Right ventricle myocardium superior (tissue), 1 donor: Measurements from ENCODE around the gene MILR1. TPM values are rescaled to one million over a fixed set of nuclear protein-coding genes. Genes with fewer than 3 reads are reported as not detected.
"Not testable (repeated sequence)": the region's sequence is repeated elsewhere in the genome, so short reads cannot be mapped to it uniquely, and the experiment has no call there.

Source experiments
- ATAC-seq: fragments of 200-7000 bp; cut with Tn5 transposase; one replicate; pipeline ENCODE4 v1.9.1; 2020; ENCODE audit warnings: mild to moderate bottlenecking; ENCODE audit not compliant: poor library complexity
- DNase-seq: peaks from one replicate; pipeline ENCODE4 v3.0.0-alpha.2; 2020
- intact Hi-C: fragments of 100-400 bp; cut with DNase I; formaldehyde crosslinking; loops from one replicate; pipeline ENCODE4 v1.11.2; 2022
- total RNA-seq: library from RNA; stranded (reverse); fragmentation: NEBNext Ultra II Directional; extraction: Animal tissue kit (Norgen Biotek cat#: 25700); gene quantifications from one replicate; pipeline ENCODE4 v1.2.1, GENCODE V29; 2021
- donor health status: DM: no; HTN: yes; CAD: no; lungs with severe emphysema.

MILR1 gene
- total RNA-seq, 1 donor from 2014 or later: 2.2 TPM

DNA sequence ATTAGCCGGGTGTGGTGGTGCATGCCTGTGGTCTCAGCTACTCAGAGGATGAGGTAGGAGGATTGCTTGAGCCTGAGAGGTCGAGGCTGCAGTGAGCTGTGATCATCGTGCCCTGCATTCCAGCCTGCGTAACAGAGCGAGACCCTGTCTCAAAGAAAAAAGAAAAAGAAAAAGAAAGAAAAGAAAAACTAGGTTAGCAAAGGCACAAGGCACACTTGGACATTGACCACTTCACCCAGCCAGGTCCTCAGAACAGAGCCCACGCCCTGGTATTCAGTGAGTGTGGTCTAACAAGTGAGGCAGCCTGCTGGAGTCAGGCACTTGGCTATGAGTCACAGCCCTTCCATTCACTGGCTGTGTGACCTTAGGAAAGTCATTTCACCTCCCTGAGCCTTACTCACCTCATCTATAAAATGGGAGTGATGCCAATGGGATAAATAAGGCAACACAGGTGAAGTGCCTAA is 10.4 kb downstream of the MILR1 start:
- intact Hi-C loops: no loop called here
- DNase-seq (no peak), ATAC-seq (no peak)

DNA sequence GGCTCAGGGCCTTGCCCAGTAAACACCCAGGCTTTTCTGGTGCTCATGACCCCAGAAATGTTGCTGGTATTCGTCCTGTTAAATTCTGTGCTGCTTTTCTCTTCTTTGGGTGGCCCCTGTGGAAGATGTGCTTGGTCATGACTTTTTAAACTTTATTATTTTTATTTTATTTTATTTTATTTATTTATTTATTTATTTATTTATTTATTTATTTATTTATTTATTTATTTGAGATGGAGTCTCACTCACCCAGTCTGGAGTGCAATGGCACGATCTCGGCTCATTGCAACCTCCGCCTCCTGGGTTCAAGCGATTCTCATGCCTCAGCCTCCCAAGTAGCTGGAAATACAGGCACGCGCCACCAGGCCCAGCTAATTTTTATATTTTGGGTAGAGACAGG is 10.9 kb downstream of the MILR1 start:
- ATAC-seq, intact Hi-C loops, DNase-seq: not testable (repeated sequence)

DNA sequence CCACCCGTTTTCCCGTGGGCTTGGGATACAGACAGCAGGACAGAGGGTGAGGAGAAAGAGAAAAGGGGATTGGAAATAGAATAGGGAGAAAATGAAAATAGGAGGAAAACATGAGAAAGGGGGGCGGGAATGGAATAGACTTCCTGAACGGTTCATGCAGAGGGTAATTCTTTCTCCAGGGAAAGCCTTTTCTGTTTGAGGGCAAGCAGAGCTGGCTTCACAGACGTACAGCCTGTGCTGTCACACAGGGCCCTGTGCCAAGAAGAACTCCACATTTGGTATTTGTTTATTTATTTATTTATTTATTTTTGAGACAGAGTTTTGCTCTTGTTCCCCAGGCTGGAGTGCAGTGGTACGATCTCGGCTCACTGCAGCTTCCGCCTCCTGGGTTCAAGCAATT is 12.0 kb downstream of the MILR1 start:
- peak; percentile 48 for DNase-seq
- peak; percentile 18 for ATAC-seq
- intact Hi-C loops: no loop called here

DNA sequence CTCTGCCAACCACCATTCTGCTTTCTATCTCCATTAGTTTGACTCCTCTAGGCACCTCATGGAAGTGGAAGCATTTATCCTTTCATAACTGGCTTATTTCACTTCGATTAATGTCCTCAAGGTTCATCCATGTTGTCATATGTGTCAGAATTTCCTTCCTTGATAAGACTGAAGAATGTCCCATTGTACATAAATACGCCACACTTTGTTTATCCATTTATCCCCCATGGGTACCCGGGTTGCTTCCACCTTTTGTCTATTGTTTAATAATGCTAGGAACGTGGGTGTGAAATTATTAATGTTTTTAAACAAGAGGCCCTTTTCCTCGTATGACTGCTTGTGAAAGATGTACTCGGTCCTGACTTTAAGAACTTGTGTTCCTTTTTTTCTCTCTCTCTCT is 12.9 kb downstream of the MILR1 start:
- DNase-seq (no peak), ATAC-seq (no peak)
- intact Hi-C loops: no loop called here

DNA sequence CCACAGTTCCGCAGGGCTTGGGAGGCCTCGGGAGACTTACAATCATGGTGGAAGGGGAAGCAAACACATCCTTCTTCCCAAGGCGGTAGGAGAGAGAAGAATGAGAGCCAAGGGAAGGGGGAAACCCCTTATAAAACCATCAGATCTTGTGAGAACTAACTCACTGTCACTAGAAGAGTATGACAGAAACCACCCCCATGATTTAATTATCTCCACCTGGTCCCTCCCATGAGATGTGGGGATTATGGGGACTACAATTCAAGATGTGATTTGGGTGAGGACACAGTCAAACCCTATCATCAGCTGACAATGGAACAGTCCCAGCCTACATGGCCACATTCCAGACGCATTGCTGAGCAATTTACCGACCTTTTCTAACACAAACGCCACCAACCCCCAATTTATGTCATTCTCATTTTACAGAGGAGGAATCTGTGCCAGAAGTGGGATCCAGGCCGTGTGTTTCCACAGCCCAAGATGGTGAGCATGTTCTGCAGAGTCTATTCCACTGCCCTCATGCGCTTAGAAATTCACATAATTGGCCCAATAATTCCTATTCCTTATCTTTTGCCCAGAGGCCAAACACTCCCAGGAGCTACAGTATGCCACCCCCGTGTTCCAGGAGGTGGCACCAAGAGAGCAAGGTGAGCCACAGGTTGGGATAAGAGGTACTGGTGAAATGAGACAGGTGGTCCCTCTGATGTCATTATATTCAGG is 17.3 kb downstream of the MILR1 start:
- intact Hi-C loops: no loop called here
- ATAC-seq: no peak
- no peak for DNase-seq

DNA sequence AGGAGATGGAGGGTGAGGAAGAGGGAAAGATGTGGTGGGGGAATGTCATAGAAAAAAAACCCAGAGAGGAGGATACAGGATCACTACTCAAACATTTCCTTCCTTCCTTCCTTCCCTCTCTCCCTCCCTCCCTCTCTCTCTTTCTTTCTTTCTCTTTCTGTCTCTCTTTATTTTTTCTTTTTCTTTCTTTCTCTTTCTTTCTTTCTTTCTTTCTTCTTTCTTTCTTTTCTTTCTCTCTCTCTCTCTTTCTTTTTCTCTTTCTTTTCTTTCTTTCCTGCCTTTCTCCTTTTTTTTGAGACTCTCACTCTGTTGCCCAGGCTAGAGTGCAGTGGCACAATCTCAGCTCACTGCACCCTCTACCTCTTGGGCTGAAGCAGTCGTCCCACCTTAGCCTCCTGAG is 17.9 kb downstream of the MILR1 start:
- DNase-seq, ATAC-seq, intact Hi-C loops: not testable (repeated sequence)

DNA sequence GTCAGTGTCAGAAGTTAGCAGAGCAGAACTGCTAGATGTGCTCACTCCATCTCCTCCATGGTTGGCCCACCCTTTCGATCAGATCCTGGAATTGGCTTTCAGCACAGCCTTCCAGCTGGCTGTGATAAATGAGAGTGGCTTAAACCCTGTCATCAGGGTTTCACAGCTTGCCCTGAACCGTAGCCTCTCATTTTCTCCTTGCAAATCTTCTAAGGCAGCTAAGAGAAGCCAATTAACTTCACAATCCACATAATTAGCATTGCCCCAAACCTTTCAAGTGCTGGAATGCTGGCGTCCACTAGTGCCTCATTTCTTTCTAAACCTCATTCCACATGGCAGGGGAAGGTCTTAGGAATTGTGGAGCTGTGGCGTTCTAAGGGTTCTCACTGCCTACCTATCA is 21.7 kb downstream of the MILR1 start:
- ATAC-seq (no peak), DNase-seq (no peak)
- intact Hi-C loops: no loop called here

DNA sequence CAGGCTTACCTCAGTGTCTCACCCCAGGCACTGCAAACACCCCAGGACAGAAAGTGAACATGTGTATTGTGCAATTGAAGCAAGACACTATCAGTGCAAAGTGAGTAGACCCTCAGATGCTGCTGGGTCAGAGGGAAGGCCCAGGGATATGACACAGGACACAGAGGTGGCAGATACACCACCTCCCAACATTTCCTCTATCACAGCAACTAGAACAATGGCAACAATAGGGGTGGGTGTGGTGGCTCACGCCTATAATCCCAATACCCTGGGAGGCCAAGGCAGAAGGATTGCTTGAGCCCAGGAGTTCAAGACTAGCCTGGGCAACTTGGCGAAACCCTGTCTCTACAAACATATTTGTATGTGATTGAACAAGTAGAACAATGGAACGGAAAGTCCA is 22.5 kb downstream of the MILR1 start:
- ATAC-seq: no peak

DNA sequence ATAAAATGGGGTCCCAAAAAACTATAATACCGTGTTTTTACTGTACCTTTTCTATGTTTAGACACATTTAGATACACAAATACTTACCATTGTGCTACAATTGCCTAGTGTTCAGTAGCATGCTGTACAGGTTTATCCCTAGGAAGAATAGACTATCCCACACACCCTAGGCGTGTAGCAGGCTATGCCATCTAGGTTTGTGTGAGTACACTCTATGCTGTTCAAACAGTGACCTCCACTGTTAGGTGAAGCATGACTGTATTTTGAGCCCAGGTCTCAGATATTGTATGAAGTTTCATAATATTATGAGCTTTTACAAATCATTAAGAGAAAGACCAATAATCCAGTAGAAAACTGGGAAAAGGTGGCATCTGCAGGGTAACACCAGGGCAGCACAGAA is 23.6 kb downstream of the MILR1 start:
- intact Hi-C loops: no loop called here
- no peak for DNase-seq
- ATAC-seq: no peak

More for the DNA sequence above, 22.5 kb downstream of the MILR1 start:
- intact Hi-C loops: no loop called here
- no peak for DNase-seq

DNA sequence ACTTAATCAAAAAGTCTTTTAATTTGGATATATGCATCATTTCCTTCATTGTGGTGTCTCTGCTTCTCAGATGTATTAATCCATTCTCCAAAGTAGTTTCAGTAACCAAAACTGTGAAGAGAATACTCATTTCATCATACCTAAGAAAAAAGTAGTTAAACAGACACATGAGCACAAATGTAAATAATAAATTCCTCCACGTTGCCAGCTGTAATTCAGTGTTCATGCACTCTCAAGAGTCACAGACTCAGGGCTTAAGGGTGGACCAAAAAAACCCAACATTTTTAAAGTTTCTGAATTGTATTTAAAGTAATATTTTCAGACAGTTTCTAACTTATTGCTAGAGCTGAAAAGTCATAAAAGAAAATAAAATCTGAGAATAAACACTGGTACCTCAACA is 28.9 kb downstream of the MILR1 start:
- DNase-seq: no peak
- intact Hi-C loops: no loop called here

DNA sequence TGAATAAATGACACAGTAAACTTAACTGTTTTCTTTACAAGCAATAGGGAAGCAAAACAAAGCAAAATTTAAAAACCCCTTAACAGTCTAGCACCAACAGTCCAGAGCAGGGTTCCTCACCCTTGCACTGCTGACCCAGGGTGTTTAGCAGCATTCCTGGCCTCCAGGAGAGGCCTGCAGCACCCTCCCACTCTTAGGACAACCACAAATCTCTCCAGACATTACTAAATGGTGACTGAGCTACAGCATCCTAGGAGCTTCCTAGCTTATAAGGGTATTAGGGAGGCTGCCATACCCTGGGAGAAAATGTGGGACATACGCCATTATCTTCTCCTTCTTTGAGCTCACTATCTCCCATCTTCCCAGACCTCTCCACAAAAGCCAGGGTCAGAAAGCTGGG is 32.0 kb downstream of the MILR1 start:
- no peak for DNase-seq
- intact Hi-C loops: no loop called here
- ATAC-seq: no peak

More for the DNA sequence above, 28.9 kb downstream of the MILR1 start:
- no peak for ATAC-seq

DNA sequence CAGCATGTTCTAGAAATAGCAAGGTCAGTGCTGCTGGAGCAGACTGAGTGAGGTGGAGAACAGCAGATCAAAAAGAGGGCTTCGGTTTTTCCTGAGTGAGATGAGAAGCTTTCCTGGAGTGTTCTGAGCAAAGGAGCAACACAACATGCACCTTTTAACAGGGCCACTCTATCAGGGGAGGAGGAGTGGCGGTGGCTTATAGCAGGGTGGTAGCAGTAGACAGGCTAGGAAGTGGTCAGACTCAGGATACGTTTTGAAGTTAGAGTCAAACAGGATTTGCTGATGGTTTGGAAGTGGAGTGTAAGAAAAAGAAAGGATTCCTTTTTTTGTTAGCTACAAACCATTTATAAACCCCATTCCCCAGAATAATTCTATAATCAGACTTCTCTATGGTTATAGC is 35.5 kb downstream of the MILR1 start:
- ATAC-seq: no peak
- intact Hi-C loops: no loop called here
- DNase-seq: no peak

DNA sequence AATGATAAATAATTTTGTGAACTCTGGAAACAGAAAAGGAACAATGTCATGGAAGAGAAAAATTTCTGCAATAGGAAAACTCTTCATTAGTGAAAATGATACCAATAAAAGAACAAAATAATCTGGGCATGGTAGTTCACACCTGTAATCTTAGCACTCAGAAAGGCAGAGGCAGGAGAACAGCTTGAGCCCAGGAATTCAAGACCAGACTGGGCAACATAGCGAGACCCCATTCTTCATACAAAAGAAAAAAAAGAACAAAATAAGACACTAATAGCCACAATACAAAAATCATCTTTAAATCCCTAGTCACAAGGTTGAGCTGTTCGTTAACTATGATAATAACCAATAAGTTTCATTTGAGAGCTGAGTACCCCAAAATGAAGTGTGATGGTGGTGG is 39.4 kb downstream of the MILR1 start:
- DNase-seq: no peak
- intact Hi-C loops: loop anchor here (5.0 kb wide), 1 partner anchor 66 kb away; no protein-coding TSS in a partner anchor
- ATAC-seq: no peak

DNA sequence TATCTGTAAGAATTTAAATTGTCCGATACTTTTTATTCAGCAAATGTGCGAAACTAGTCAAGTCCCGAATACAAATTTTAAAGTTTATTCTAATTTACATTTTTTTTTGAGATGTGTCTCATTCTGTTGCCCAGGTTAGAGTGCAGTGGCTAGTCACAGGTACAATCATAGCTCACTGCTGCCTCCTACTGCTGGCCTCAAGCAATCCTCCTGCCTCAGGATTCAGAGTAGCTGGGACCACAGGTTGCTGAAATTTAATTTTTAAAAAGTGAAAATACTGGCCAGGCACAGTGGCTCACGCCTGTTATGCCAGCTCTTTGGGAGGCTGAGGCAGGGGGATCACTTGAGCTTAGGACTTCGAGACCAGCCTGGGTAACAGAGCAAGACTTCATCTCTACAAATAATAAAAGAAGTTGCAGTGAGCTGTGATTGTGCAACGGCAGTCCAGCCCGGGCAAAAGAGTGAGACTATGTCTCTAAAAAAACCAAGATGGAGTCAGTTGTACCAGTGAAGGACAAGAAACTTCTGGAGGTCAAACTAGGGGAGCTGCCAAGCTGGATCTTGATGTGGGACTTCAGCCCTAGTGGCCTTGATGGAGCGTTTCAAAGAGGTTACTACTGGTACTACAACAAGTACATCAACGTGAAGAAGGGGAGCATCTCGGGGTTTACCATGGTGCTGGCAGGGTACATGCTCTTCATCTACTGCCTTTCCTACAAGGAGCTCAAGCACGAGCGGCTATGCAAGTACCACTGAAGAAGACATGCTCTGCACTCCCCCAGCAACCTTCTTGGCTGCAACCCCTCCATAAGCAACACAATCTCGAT is 42.3 kb downstream of the MILR1 start:
- DNase-seq: no peak
- peak; percentile 52 for ATAC-seq
- intact Hi-C loops: no loop called here

DNA sequence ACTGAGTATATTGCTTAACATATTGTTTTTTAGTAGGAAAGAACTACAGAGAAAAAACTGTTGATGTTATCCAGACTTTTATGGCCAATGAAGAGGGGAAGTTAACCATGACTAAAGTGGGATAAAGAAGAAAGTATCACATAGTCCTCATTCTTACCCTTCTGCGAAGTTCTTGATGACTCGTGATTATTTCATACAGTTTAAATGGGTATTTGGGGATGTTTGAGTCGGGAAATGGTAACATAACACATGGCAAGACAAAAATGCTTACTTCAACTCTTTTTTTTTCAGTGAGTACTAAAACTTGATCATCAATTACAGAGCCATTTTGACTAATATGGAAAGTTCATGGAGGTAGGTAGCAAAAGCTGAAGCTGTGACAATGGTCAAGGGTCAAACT is 43.1 kb downstream of the MILR1 start:
- DNase-seq (no peak), ATAC-seq (no peak)
- intact Hi-C loops: no loop called here

DNA sequence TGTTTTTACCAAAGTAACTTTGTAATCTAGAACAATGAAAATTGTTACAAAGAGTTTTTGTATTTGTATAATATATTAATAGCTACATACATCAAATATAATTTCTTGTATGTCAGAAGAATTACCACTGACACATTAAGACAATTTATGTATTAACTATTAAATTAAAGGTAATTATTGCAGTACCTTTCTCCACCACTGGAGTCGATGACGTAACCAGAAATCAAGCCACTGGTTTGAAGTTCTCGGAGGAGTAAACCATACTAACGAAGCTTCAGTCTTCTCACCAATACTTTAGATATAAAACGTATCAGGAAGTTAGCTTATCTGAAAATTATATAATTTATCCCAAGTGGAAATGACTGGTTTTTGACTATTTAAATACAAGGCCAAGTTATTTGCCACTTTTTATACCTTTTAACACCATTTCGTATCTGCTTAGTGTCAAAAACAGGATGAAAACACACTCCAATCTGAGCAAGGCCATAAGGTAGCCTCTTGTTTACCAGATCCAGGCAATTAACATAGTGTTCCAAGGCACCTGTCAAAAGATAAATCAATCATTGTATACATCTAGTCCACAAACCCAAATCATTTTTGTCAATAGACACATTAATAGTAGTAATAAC is 43.7 kb downstream of the MILR1 start:
- DNase-seq (no peak), ATAC-seq (no peak)
- intact Hi-C loops: no loop called here

DNA sequence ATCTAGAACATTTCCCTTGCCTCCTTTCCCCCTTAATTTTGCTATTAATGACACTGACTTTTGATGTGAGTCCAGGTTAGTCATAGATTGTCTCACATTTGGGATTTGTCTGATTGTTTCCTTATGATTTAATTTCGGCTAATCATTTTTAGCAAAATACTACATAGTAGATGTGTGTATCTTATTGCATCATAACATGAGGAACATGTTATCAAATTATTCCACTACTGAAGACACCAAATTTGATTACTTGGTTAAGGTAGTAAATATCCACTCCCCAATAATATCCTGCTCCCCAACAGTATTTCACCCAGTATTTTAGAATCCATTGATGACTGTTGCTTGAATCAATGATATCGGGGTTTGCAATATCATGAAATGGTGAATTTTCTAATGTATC is 45.2 kb downstream of the MILR1 start:
- ATAC-seq (no peak), DNase-seq (no peak)
- intact Hi-C loops: no loop called here

DNA sequence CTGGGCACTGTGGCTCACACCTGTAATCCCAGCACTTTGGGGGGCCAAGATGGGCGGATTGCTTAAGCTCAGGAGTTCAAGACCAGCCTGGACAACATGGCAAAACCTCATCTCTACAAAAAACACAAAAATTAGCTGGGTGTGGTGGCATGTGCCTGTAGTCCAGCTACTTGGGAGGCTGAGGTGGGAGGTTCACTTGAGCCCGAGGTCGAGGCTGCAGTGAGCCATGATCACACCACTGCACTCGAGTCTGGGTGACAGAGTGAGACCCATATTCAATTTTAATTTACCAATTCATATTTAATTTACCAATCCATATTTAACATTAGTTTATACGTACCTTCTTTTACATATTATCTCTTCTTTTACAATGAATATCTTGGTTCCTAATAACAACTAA is 46.4 kb downstream of the MILR1 start:
- intact Hi-C loops, ATAC-seq, DNase-seq: not testable (repeated sequence)

DNA sequence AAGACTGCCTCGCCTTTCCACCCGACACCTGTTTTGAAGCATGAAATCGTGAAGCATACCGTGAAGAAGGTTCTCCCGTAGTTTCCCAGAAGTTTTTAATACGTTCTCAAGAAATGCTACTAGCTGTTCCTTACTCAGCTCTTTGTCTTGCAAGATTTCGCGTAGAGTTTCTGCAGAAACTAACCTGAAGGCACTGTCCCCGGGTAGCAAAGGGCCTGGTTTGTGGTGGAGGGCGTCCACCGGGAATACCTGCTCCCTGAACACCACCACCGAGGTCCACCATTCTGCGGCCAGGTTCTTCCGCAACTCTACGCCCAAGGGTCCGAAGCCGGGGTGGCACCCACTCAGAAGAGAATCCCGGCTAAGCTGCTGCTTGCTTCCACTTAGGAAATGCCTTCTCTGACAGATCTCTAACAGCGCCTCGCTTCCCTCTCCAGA is 47.5 kb downstream of the MILR1 start:
- no peak for ATAC-seq

More for the DNA sequence above, 47.5 kb downstream of the MILR1 start:
- no peak for DNase-seq
- intact Hi-C loops: no loop called here
